ENCODE results near the gene ZNF789. TPM values are rescaled to one million over a fixed set of nuclear protein-coding genes. Genes with fewer than 3 reads are reported as not detected.

Gene ZNF789
- total RNA-seq, 1 experiment from 2014 or later, result 8.4 TPM

DNA sequence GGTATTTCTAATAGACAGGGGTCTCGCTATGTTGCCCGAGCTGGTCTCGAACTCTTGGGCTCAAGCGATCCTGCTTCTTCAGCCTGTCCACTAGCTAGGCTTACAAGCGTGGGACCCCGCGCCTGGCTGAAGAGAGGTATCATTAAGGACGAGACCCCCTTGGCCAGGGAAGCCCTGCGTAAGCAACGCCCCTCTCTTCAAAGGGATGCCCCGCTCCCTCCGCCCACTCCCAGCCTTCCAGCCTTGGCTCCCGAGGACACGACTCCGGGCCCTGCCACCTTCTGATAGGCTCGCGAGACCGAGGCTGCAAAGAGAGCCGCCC lies 31.6 kb downstream of the ZNF789 start:
- DNase-seq (ENCODE audit: low read depth), result no peak

DNA sequence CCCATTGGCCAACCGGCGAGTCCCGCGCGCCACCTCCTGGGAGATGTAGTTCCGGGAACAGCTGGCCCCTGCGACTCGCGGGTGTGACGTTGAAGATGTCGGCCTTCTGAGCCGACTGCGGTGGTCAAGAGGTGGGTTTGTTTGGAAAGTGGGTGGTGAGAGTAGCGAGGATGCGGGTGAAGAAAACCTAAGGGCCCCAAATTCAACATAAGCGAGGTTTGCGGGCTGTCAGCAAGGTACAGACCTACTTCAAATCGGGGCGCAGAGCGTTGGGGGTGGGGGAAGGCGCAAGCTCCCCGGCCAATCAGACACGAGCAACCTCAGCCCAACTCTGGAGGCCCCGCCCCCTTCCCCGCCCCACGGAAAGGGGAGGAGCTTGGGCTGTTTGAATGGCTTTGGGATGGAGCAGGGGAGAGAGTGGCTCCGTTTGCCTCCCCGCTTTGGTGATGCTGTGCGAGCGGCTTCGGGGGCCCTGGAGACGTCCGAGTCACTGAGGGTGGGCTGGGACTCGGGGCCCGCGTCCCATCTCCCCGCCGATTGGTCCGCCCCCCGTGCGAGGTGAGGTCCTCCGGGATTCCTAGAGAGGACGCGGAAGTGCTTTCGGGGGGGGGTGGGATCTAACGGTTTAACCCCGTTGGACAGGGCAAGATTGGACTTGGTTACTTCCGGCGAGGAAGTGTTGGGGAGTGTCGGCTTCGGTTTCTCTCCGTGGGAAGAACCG lies 32.1 kb downstream of the ZNF789 start, which contains the start of gene ZKSCAN5:
ZKSCAN5 (plus strand) TSS at position 60 of the 721 bp plus-strand sequence. CDS start 1,383 bp downstream, outside the sequence.
- DNase-seq (ENCODE audit: low read depth), result peak; percentile 98

DNA sequence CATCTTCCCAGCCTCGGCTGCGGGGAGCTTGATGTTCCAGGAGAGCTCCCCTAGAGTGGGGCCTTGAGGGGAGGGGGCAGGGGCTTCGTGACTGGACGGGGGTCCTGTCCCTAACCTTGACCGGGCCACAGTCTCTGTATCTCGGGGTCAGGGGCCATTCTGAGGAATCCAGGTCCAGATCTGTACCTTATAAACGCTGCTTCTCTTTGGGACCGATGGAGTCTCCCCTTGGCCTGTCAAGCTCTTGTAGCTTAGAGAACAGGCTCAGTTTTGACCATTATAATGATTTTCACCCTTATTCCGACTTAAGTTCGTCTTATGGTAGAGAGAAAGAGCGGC lies 32.6 kb downstream of the ZNF789 start:
- no peak for DNase-seq (ENCODE audit: low read depth)

DNA sequence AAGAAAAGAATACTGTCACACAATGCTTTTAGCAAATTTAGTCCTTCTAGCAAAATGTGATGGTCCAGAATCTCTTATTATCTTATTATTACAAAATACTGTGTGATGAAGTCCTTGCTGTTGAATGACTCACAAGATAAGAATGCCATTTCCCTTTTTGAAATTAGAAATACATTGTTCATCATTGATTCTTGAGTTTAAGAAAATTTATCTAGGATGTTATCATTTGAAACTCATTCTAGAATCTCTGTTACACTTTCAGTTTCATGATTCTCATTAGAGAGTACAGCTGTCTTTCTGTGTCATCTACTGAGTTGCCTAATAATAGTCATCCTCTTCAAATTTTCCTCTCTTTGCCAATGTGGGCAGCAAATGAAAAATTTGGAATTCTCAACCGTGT lies 41.4 kb downstream of the ZNF789 start:
- peak; percentile 71 for DNase-seq (ENCODE audit: low read depth)

DNA sequence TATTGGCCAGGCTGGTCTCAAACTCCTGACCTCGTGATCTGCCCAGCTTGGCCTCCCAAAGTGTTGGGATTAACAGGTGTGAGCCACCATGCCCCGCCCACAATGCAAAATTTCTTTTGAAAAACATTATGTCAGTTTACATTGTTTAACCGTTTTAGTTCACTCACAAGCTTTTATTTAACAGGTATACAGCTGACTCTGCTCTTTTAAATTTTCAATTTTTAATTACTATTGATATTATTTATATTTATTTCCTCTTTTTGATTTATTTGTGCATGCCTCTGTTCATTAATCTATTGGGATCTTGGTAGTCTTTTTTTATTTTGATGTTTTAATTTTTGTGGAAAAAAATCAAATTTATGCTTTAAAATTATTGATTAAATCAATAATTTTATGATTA lies 48.7 kb downstream of the ZNF789 start:
- no peak for DNase-seq (ENCODE audit: low read depth)

DNA sequence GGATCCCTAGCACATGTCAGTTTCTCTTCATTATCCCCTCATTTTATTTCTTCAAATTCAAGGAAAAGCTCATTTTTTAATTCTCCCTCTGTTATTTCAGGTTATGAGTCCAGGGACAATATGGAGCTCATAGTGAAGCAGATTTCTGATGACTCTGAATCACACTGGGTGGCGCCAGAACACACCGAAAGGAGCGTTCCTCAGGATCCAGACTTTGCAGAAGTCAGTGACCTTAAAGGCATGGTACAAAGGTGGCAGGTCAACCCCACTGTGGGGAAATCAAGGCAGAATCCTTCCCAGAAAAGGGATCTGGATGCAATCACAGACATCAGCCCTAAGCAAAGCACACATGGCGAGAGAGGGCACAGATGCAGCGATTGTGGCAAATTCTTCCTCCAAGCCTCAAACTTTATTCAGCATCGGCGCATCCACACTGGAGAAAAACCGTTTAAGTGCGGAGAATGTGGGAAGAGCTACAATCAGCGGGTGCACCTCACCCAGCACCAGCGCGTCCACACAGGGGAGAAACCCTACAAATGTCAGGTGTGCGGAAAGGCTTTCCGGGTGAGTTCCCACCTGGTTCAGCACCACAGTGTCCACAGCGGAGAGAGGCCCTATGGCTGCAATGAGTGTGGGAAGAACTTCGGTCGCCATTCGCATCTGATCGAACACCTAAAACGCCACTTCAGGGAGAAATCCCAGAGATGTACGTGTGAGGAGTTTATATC lies 53.2 kb downstream of the ZNF789 start:
- DNase-seq (ENCODE audit: low read depth), result no peak

DNA sequence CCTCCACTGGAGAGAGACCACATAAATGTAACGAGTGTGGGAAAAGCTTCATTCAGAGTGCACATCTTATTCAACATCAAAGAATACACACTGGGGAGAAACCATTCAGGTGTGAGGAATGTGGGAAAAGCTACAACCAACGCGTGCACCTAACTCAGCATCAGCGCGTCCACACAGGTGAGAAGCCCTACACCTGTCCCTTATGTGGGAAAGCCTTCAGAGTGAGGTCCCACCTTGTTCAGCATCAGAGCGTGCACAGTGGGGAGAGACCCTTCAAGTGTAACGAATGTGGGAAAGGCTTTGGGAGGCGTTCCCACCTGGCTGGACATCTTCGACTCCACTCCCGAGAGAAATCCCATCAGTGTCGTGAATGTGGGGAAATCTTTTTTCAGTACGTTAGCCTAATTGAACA lies 58.7 kb downstream of the ZNF789 start:
- DNase-seq (ENCODE audit: low read depth), result peak; percentile 31

DNA sequence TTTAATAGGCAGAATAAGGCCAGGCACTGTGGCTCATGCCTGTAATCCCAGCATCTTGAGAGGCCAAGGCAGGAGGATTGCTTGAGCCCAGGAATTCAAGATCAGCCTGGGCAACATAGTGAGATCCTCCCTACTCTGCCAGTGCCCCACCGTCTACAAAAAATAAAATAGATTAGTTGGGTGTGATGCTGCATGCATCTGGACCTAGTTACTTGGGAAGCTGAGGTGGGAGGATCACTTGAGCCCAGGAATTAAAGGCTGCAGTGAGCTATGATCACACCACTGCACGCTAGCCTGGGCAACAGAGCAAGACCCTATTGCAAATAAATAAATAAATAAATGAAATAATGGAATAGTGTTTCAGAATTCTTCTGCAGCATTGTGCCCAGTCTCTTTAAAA lies 63.0 kb downstream of the ZNF789 start:
- no peak for DNase-seq (ENCODE audit: low read depth)

Other genes with a start within 250 kb of the ZNF789 start
- gene MYH16, start 200.1 kb upstream of the ZNF789 start, total RNA-seq (2014; rRNA removed), result not detected in 2 replicates
- gene ARPC1A, start 147.0 kb upstream of the ZNF789 start, total RNA-seq (2014; rRNA removed), result 321 and 332 TPM in 2 replicates
- 487 and 807 TPM in 2 replicates for gene ARPC1B, start 98.2 kb upstream of the ZNF789 start, total RNA-seq (2014; rRNA removed)
- 233 and 265 TPM in 2 replicates for gene PDAP1, start 64.3 kb upstream of the ZNF789 start, total RNA-seq (2014; rRNA removed)
- 128 and 139 TPM in 2 replicates for gene BUD31, start 63.9 kb upstream of the ZNF789 start, total RNA-seq (2014; rRNA removed)
- gene PTCD1, start 34.1 kb upstream of the ZNF789 start, total RNA-seq (2014; rRNA removed), result 15.0 and 19.2 TPM in 2 replicates
- 69.6 and 75.0 TPM in 2 replicates for gene CPSF4, start 33.9 kb upstream of the ZNF789 start, total RNA-seq (2014; rRNA removed)
- gene ATP5MF, start 6.7 kb upstream of the ZNF789 start, total RNA-seq (2014; rRNA removed), result 2,193 and 2,868 TPM in 2 replicates
- 19.0 and 20.7 TPM in 2 replicates for gene ZNF394, start 27.4 kb downstream of the ZNF789 start, total RNA-seq (2014; rRNA removed)
- 18.7 and 22.6 TPM in 2 replicates for gene ZKSCAN5, start 31.8 kb downstream of the ZNF789 start, total RNA-seq (2014; rRNA removed)
- gene FAM200A, start 79.2 kb downstream of the ZNF789 start, total RNA-seq (2014; rRNA removed), result 11.4 and 15.0 TPM in 2 replicates
- 87.3 and 98.4 TPM in 2 replicates for gene ZNF655, start 85.8 kb downstream of the ZNF789 start, total RNA-seq (2014; rRNA removed)
- not detected in 2 replicates for gene TMEM225B, start 125.4 kb downstream of the ZNF789 start, total RNA-seq (2014; rRNA removed)
- 8.8 and 11.3 TPM in 2 replicates for gene ZSCAN25, start 144.1 kb downstream of the ZNF789 start, total RNA-seq (2014; rRNA removed)
- gene CYP3A5, start 207.1 kb downstream of the ZNF789 start, total RNA-seq (2014; rRNA removed), result not detected in 2 replicates